Measurements from ENCODE around the gene ASIC2.

- no peak for TF ChIP-seq CTCF (IDR thresholded peaks at IDR 0.05)
- no peak for TF ChIP-seq POLR2A (IDR thresholded peaks at IDR 0.05)
Measured at GRCh38 chr17:33145941-33146340, 147.2 kb downstream of the ASIC2 start.
